ENCODE data around the gene ZNF446.

Gene ZNF446

GRCh38 chr19:58519087-58519354 lies 42.9 kb downstream of the ZNF446 start:
- Histone ChIP-seq H3K9me3 (ENCODE audit: control insufficient read depth, low read depth, low read length) (no peaks in the 10 kb centered on the region), H3K27me3 (ENCODE audit: control insufficient read depth, insufficient read depth, low read length) (no peaks in the 10 kb centered on the region), H3K36me3 (ENCODE audit: control insufficient read depth, low read depth, low read length) (no peaks in the 10 kb centered on the region), H3K4me1 (ENCODE audit: control insufficient read depth, low read depth, low read length) (peaks cover 22% of the 10 kb centered on the region), H3K27ac (ENCODE audit: low read length) (peak overlapping the region; percentile 86), H3K9ac (ENCODE audit: low read length) (peak overlapping the region; percentile 98), H3K4me3 (ENCODE audit: low read length) (peak overlapping the region; percentile 93)

GRCh38 chr19:58519355-58520256 lies 43.5 kb downstream of the ZNF446 start, which contains the start of gene ZBTB45:
Gene ZBTB45, minus strand, starts transcription at chr19:58519810. Its CDS starts 2,137 bp downstream, at chr19:58517673.
- Histone ChIP-seq H3K9ac (ENCODE audit: low read length) (peak within 1 kb of the TSS; percentile 98), H3K9me3 (ENCODE audit: control insufficient read depth, low read depth, low read length) (no peaks in the 10 kb centered on the region), H3K27ac (ENCODE audit: low read length) (peak within 1 kb of the TSS; percentile 86), H3K4me1 (ENCODE audit: control insufficient read depth, low read depth, low read length) (peaks cover 19% of the 10 kb centered on the region), H3K27me3 (ENCODE audit: control insufficient read depth, insufficient read depth, low read length) (no peaks in the 10 kb centered on the region), H3K4me3 (ENCODE audit: low read length) (peak within 1 kb of the TSS; percentile 93), H3K36me3 (ENCODE audit: control insufficient read depth, low read depth, low read length) (no peaks in the 10 kb centered on the region)

GRCh38 chr19:58520257-58520599 lies 44.1 kb downstream of the ZNF446 start:
- H3K36me3 ChIP-seq (ENCODE audit: control insufficient read depth, low read depth, low read length), result no peaks in the 10 kb centered on the region
- peak overlapping the region; percentile 98 for H3K9ac ChIP-seq (ENCODE audit: low read length)
- H3K4me3 ChIP-seq (ENCODE audit: low read length), result peak overlapping the region; percentile 93
- no peaks in the 10 kb centered on the region for H3K9me3 ChIP-seq (ENCODE audit: control insufficient read depth, low read depth, low read length)
- peak overlapping the region; percentile 86 for H3K27ac ChIP-seq (ENCODE audit: low read length)
- H3K4me1 ChIP-seq (ENCODE audit: control insufficient read depth, low read depth, low read length), result peaks cover 18% of the 10 kb centered on the region
- no peaks in the 10 kb centered on the region for H3K27me3 ChIP-seq (ENCODE audit: control insufficient read depth, insufficient read depth, low read length)

- Histone ChIP-seq H3K4me3 (ENCODE audit: low read length) (no peak overlapping the region), H3K4me1 (ENCODE audit: control insufficient read depth, low read depth, low read length) (peaks cover 12% of the 10 kb centered on the region), H3K36me3 (ENCODE audit: control insufficient read depth, low read depth, low read length) (no peaks in the 10 kb centered on the region), H3K27ac (ENCODE audit: low read length) (no peak overlapping the region), H3K9me3 (ENCODE audit: control insufficient read depth, low read depth, low read length) (no peaks in the 10 kb centered on the region), H3K27me3 (ENCODE audit: control insufficient read depth, insufficient read depth, low read length) (no peaks in the 10 kb centered on the region), H3K9ac (ENCODE audit: low read length) (no peak overlapping the region)
Observed at GRCh38 chr19:58521651-58522050, 45.5 kb downstream of the ZNF446 start.

- Histone ChIP-seq H3K36me3 (ENCODE audit: control insufficient read depth, low read depth, low read length) (no peaks in the 10 kb centered on the region), H3K27ac (ENCODE audit: low read length) (no peak overlapping the region), H3K9me3 (ENCODE audit: control insufficient read depth, low read depth, low read length) (no peaks in the 10 kb centered on the region), H3K4me1 (ENCODE audit: control insufficient read depth, low read depth, low read length) (peaks cover 12% of the 10 kb centered on the region), H3K27me3 (ENCODE audit: control insufficient read depth, insufficient read depth, low read length) (no peaks in the 10 kb centered on the region), H3K9ac (ENCODE audit: low read length) (no peak overlapping the region), H3K4me3 (ENCODE audit: low read length) (no peak overlapping the region)
Observed at GRCh38 chr19:58522709-58523108, 46.6 kb downstream of the ZNF446 start.

GRCh38 chr19:58529405-58529804 lies 53.3 kb downstream of the ZNF446 start:
- Histone ChIP-seq H3K9ac (ENCODE audit: low read length) (no peak overlapping the region), H3K4me3 (ENCODE audit: low read length) (no peak overlapping the region), H3K36me3 (ENCODE audit: control insufficient read depth, low read depth, low read length) (no peaks in the 10 kb centered on the region), H3K27ac (ENCODE audit: low read length) (no peak overlapping the region), H3K27me3 (ENCODE audit: control insufficient read depth, insufficient read depth, low read length) (peaks cover 18% of the 10 kb centered on the region), H3K9me3 (ENCODE audit: control insufficient read depth, low read depth, low read length) (no peaks in the 10 kb centered on the region), H3K4me1 (ENCODE audit: control insufficient read depth, low read depth, low read length) (peaks cover 4% of the 10 kb centered on the region)
